Keratinocyte (primary cell): ENCODE results near the gene DGCR6L.
"Not testable (repeated sequence)": the region's sequence is repeated elsewhere in the genome, so short reads cannot be mapped to it uniquely, and the experiment has no call there.

Source experiments
- EZH2 ChIP-seq: IDR thresholded peaks from one replicate; pipeline ENCODE4 v1.6.1; 2012; ENCODE audit warnings: inconsistent platforms, mild to moderate bottlenecking, low read length, moderate library complexity
- TF ChIP-seq, protein P1 (sequence below), 3 experiments: IDR thresholded peaks in 1 of 3; conservative IDR thresholded peaks in 1 of 3; optimal IDR thresholded peaks in 1 of 3; 2 replicates in 2 of 3; 3 replicates in 1 of 3; pipeline versions ENCODE3 to v1.5.1; 2011; ENCODE audit warnings: low read length in 3 of 3, mild to moderate bottlenecking in 3 of 3, moderate library complexity in 2 of 3, control low read depth in 1 of 3, inconsistent platforms in 1 of 3; ENCODE audit not compliant: insufficient read depth in 2 of 3; ENCODE audit errors: extremely low read depth in 1 of 3

GRCh38 chr22:20281473-20281872 is 38.4 kb downstream of the DGCR6L start:
- TF ChIP-seq, protein P1, sequence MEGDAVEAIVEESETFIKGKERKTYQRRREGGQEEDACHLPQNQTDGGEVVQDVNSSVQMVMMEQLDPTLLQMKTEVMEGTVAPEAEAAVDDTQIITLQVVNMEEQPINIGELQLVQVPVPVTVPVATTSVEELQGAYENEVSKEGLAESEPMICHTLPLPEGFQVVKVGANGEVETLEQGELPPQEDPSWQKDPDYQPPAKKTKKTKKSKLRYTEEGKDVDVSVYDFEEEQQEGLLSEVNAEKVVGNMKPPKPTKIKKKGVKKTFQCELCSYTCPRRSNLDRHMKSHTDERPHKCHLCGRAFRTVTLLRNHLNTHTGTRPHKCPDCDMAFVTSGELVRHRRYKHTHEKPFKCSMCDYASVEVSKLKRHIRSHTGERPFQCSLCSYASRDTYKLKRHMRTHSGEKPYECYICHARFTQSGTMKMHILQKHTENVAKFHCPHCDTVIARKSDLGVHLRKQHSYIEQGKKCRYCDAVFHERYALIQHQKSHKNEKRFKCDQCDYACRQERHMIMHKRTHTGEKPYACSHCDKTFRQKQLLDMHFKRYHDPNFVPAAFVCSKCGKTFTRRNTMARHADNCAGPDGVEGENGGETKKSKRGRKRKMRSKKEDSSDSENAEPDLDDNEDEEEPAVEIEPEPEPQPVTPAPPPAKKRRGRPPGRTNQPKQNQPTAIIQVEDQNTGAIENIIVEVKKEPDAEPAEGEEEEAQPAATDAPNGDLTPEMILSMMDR (optimal IDR thresholded peaks at IDR 0.05 in 1 of 3, IDR thresholded peaks at IDR 0.05 in 1 of 3, conservative IDR thresholded peaks at IDR 0.05 in 1 of 3; ENCODE audit: extremely low read depth in 1 of 3, insufficient read depth in 2 of 3, low read length in 3 of 3): not testable (repeated sequence)
- not testable (repeated sequence) for TF ChIP-seq EZH2
